Neural progenitor cell (in vitro differentiated cells): Measurements from ENCODE around the gene TF.

Source experiments
- EZH2 ChIP-seq: fragments of 200-600 bp; sonication (generic); IDR thresholded peaks from 2 replicates; pipeline ENCODE4 v1.6.1; 2017; ENCODE audit warnings: antibody characterized with exemption, mild to moderate bottlenecking, moderate library complexity
- EZH2phosphoT487 ChIP-seq: fragments of 200-600 bp; sonication (generic); IDR thresholded peaks from 2 replicates; pipeline ENCODE4 v1.6.1; 2017; ENCODE audit warnings: antibody characterized with exemption

- TF ChIP-seq EZH2 (no peak), EZH2phosphoT487 (no peak)
These were observed 53.8 kb downstream of the TF start for GRCh38 chr3:133799794-133800585.
